ENCODE measurements around the gene LRP1B. TPM values are rescaled to one million over a fixed set of nuclear protein-coding genes. Genes with fewer than 3 reads are reported as not detected.

The LRP1B gene
- polyA plus RNA-seq, 2 of the 4 experiments (the other 2 are of a cell fraction) = 0.03 TPM; not detected in 1

DNA sequence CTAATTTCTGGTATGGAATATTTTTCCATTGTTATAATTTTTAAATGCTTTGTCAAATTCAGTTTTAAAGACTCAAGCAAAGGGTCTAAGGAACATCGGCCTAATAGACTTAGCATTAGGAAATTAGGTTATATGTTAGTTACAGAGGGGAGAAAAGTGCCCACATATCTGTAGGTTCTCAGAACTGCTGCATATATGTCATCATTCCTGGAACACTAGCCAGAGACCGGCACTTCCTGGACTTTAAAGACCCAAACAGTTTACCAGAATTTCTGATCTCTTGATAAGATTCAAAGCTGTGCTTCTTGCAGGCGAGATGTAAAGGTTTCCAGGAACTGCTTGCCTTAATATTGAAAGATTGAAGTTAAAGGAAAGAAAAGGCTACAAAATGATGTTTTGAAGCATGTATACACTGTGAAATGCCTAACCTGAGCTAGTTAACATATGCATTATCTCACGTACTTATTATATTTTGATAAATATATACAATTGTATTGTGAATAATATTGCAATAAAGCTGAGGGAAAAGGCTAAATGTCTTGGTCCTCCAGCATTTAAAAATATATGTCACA is 993.6 kb downstream of the LRP1B start:
- 51% methylated on average over 4 of the region's 4 CpGs for WGBS (ENCODE audit: missing lambda C conversion rate)
- H3K4me3 ChIP-seq = no peak overlapping the region
- H3K27ac ChIP-seq = no peak overlapping the region
- no peaks in the 10 kb centered on the region for H3K4me1 ChIP-seq
- H3K9me3 ChIP-seq = no peaks in the 10 kb centered on the region
- ATAC-seq (no peak), FAIRE-seq (no peak), DNase-seq (ENCODE audit: low read depth in 1 of 2, low spot score in 1 of 2) (no peak)
- H3K4me2 ChIP-seq = no peak overlapping the region
- ChIA-PET POLR2A (no interaction called here), CTCF (interaction anchor here (0.6 kb wide), 1 partner anchor 252 kb away, joined by 3 read pairs; no protein-coding TSS in a partner anchor)
- no peak for TF ChIP-seq RNF2 (IDR thresholded peaks at IDR 0.05; ENCODE audit: borderline replicate concordance, low read depth)
- TF ChIP-seq SREBF2 (IDR thresholded peaks at IDR 0.05) = no peak
- no peak for TF ChIP-seq PHF8 (IDR thresholded peaks at IDR 0.05; ENCODE audit: borderline replicate concordance, low read depth)
- TF ChIP-seq ZC3H11A (IDR thresholded peaks at IDR 0.05) = no peak
- TF ChIP-seq, protein P1, sequence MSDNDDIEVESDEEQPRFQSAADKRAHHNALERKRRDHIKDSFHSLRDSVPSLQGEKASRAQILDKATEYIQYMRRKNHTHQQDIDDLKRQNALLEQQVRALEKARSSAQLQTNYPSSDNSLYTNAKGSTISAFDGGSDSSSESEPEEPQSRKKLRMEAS (IDR thresholded peaks at IDR 0.05) = no peak
- no peak for TF ChIP-seq MYC (IDR thresholded peaks at IDR 0.05; ENCODE audit: borderline replicate concordance, low read length)
- no peak for TF ChIP-seq HDAC2 (IDR thresholded peaks at IDR 0.05)
- TF ChIP-seq TFCP2L1 (CRISPR knock-in tag; IDR thresholded peaks at IDR 0.05) = no peak
- no peak for TF ChIP-seq POLR2A (IDR thresholded peaks at IDR 0.05; ENCODE audit: low read length)
- no peak for TF ChIP-seq HOXA7 (CRISPR knock-in tag; IDR thresholded peaks at IDR 0.05)

DNA sequence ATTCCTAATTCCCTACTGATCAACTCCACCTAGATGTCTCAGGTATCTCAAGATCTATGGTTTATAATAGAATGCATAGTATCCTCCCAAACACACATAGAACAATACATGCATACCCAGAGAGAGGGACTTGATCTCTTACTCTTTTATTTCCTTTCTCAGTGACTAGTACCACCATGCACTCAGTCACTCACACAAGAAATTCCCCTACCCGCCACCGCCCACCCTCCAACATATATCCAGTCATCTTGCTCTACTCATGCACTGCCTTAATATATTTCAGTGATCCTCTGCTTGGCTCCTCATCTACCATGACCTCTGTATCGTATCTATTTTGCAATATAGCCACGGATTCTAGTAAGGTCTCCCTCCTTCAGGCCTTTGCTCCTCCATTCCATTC is 996.9 kb downstream of the LRP1B start:
- DNase-seq (ENCODE audit: low read depth in 1 of 2, low spot score in 1 of 2) (no peak), FAIRE-seq (no peak)

DNA sequence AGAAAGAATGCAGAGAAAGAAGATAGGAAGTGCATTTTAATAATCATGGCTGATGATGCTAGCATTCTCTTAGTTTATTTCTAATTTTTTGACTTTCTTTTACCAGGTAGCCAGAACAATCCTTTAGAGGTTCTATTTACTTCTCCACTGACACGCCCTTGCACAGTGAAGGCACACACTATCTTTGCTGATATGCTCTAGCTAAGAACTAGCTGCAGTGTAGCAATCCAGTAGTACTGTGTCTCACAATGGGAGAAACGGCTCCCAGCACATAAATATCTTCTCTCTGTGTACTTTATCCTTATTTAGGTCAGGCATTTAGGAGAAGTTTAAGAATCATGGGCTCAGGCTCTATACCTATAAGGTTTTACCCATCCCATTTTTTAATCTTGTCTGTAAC is 1005.4 kb downstream of the LRP1B start:
- WGBS (ENCODE audit: missing lambda C conversion rate) = 7% methylated on average over 2 of the region's 2 CpGs
- Histone ChIP-seq H3K9me3 (no peaks in the 10 kb centered on the region), H3K4me2 (no peak overlapping the region), H3K4me3 (no peak overlapping the region), H3K27ac (no peak overlapping the region), H3K4me1 (no peaks in the 10 kb centered on the region)
- POLR2A ChIA-PET = no interaction called here
- CTCF ChIA-PET = no interaction called here
- FAIRE-seq (no peak), DNase-seq (ENCODE audit: low read depth in 1 of 2, low spot score in 1 of 2) (no peak), ATAC-seq (no peak)
- no peak for TF ChIP-seq CBX2 (IDR thresholded peaks at IDR 0.05; ENCODE audit: borderline replicate concordance, low read depth)
- no peak for TF ChIP-seq FOSL2 (IDR thresholded peaks at IDR 0.05)
- no peak for TF ChIP-seq FOSL2 (CRISPR knock-in tag; IDR thresholded peaks at IDR 0.05)

More for the DNA sequence above, 996.9 kb downstream of the LRP1B start:
- 23% methylated on average over 4 of the region's 4 CpGs for WGBS (ENCODE audit: missing lambda C conversion rate)
- no peaks in the 10 kb centered on the region for H3K4me1 ChIP-seq
- CTCF ChIA-PET = no interaction called here
- TF ChIP-seq, protein P2, sequence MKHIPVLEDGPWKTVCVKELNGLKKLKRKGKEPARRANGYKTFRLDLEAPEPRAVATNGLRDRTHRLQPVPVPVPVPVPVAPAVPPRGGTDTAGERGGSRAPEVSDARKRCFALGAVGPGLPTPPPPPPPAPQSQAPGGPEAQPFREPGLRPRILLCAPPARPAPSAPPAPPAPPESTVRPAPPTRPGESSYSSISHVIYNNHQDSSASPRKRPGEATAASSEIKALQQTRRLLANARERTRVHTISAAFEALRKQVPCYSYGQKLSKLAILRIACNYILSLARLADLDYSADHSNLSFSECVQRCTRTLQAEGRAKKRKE (CRISPR knock-in tag; IDR thresholded peaks at IDR 0.05; ENCODE audit: low read depth) = no peak
- no peak for TF ChIP-seq BHLHE40 (IDR thresholded peaks at IDR 0.05; ENCODE audit: low read depth, low read length)
- no peak for TF ChIP-seq CBX8 (IDR thresholded peaks at IDR 0.05)
- no peak overlapping the region for H3K4me3 ChIP-seq
- H3K9me3 ChIP-seq = no peaks in the 10 kb centered on the region
- H3K27ac ChIP-seq = no peak overlapping the region
- ATAC-seq = no peak
- H3K4me2 ChIP-seq = no peak overlapping the region
- POLR2A ChIA-PET = no interaction called here

DNA sequence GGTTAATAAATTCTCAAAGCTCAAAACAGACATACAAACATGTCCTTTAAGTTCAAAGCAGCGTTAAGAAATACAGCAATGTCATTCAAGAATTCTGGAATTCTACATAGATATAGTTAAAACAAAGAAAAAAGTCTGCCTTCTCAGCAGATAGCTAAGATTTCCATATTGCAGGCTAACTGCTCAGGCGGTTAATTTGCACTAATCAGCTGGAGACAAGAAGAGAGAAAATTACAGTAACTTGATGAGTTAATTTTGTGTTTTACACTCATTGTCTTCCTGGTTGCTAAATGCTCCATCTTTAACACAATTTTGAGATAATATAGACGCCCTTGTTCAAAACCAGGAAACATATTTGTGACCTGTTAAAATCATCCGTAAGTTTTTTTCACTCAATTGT is 1012.0 kb downstream of the LRP1B start:
- no peak for FAIRE-seq
- no peak for DNase-seq (ENCODE audit: low read depth in 1 of 2, low spot score in 1 of 2)
- POLR2A ChIA-PET = no interaction called here
- no peaks in the 10 kb centered on the region for H3K4me1 ChIP-seq
- no peak overlapping the region for H3K27ac ChIP-seq
- H3K9me3 ChIP-seq = no peaks in the 10 kb centered on the region
- H3K4me2 ChIP-seq = no peak overlapping the region
- H3K4me3 ChIP-seq = no peak overlapping the region
- CTCF ChIA-PET = no interaction called here
- 44% methylated on average over 4 of the region's 4 CpGs for WGBS (ENCODE audit: missing lambda C conversion rate)
- no peak for ATAC-seq
- TF ChIP-seq POLR2AphosphoS2 (conservative IDR thresholded peaks at IDR 0.05; ENCODE audit: low read length) (no peak), TFCP2L1 (CRISPR knock-in tag; IDR thresholded peaks at IDR 0.05) (no peak), RARB (CRISPR knock-in tag; IDR thresholded peaks at IDR 0.05) (no peak), SREBF2 (IDR thresholded peaks at IDR 0.05) (no peak), FOXS1 (CRISPR knock-in tag; IDR thresholded peaks at IDR 0.05) (no peak), RAD21 (conservative IDR thresholded peaks at IDR 0.05 in 1 of 2, IDR thresholded peaks at IDR 0.05 in 1 of 2) (no peak), RFX5 (IDR thresholded peaks at IDR 0.05) (no peak), EHMT2 (IDR thresholded peaks at IDR 0.05; ENCODE audit: low read depth) (no peak), HOXA7 (CRISPR knock-in tag; IDR thresholded peaks at IDR 0.05) (no peak), JUN (IDR thresholded peaks at IDR 0.05) (no peak), HEYL (CRISPR knock-in tag; IDR thresholded peaks at IDR 0.05) (no peak), GATA3 (IDR thresholded peaks at IDR 0.05; ENCODE audit: borderline replicate concordance) (no peak)
- TF ChIP-seq, protein P2 (CRISPR knock-in tag; IDR thresholded peaks at IDR 0.05; ENCODE audit: low read depth) = no peak
- TF ChIP-seq, protein P1 (IDR thresholded peaks at IDR 0.05) = no peak
- TF ChIP-seq, protein P3, sequence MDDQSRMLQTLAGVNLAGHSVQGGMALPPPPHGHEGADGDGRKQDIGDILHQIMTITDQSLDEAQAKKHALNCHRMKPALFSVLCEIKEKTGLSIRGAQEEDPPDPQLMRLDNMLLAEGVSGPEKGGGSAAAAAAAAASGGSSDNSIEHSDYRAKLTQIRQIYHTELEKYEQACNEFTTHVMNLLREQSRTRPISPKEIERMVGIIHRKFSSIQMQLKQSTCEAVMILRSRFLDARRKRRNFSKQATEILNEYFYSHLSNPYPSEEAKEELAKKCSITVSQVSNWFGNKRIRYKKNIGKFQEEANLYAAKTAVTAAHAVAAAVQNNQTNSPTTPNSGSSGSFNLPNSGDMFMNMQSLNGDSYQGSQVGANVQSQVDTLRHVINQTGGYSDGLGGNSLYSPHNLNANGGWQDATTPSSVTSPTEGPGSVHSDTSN (IDR thresholded peaks at IDR 0.05) = no peak
- TF ChIP-seq, protein P4, sequence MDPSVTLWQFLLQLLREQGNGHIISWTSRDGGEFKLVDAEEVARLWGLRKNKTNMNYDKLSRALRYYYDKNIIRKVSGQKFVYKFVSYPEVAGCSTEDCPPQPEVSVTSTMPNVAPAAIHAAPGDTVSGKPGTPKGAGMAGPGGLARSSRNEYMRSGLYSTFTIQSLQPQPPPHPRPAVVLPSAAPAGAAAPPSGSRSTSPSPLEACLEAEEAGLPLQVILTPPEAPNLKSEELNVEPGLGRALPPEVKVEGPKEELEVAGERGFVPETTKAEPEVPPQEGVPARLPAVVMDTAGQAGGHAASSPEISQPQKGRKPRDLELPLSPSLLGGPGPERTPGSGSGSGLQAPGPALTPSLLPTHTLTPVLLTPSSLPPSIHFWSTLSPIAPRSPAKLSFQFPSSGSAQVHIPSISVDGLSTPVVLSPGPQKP (IDR thresholded peaks at IDR 0.05; ENCODE audit: low read depth, low read length) = no peak

Data from A549 (cell line).